HepG2 (cell line): ENCODE results near the gene RGS7. TPM values are rescaled to one million over a fixed set of nuclear protein-coding genes. Genes with fewer than 3 reads are reported as not detected.

Experiments used
- LRRFIP1 ChIP-seq: sonication (generic); formaldehyde crosslinking; conservative IDR thresholded peaks from 2 replicates; pipeline ENCODE4 v1.4.0; 2020; ENCODE audit warnings: missing genetic modification reagents
- NFATC3 ChIP-seq: sonication (generic); formaldehyde crosslinking; IDR thresholded peaks from 2 replicates; pipeline ENCODE4 v1.5.1; 2020; ENCODE audit warnings: mild to moderate bottlenecking, missing genetic modification reagents
- REST ChIP-seq, 2 experiments: IDR thresholded peaks; 2 replicates each; pipeline ENCODE4 v1.6.1; 2011 to 2012; ENCODE audit warnings: low read length in 2 of 2, borderline replicate concordance in 1 of 2, low read depth in 1 of 2, mild to moderate bottlenecking in 1 of 2, moderate library complexity in 1 of 2
- SMYD3 ChIP-seq: sonication (generic); formaldehyde crosslinking; IDR thresholded peaks from 2 replicates; pipeline ENCODE4 v1.8.1; 2023; ENCODE audit warnings: mild to moderate bottlenecking, missing genetic modification reagents
- STAT6 ChIP-seq: sonication (generic); formaldehyde crosslinking; IDR thresholded peaks from 2 replicates; pipeline ENCODE4 v1.4.0; 2020; ENCODE audit warnings: missing genetic modification reagents, mild to moderate bottlenecking, borderline replicate concordance
- ZNF430 ChIP-seq: sonication (generic); formaldehyde crosslinking; IDR thresholded peaks from 2 replicates; pipeline ENCODE4 v1.9.0; 2021; ENCODE audit warnings: mild to moderate bottlenecking, missing genetic modification reagents
- ZNF629 ChIP-seq: sonication (generic); formaldehyde crosslinking; conservative IDR thresholded peaks from 2 replicates; pipeline ENCODE4 v1.5.0; 2020; ENCODE audit warnings: missing genetic modification reagents
- ZNF792 ChIP-seq: IDR thresholded peaks from 2 replicates; pipeline ENCODE4 v1.6.1; 2016
- polyA plus RNA-seq, 8 experiments: library from polyadenylated mRNA; depleted of rRNA in 3 of 8; stranded (reverse) in 7 of 8; unstranded in 1 of 8; fragments of >200 nt; fragmentation: Illumina TruSeq in 4 of 8; extraction: Trizol in 4 of 8; gene quantifications; 2 replicates each; pipeline versions ENCODE4 v1.2.1 to v1.2.3, GENCODE V29; 2011 to 2016; ENCODE audit warnings: low read depth in 4 of 8, missing spikeins in 1 of 8, mixed read lengths in 1 of 8; ENCODE audit not compliant: insufficient read depth in 1 of 8
- total RNA-seq, 5 experiments: library from RNA; depleted of rRNA; stranded (reverse); fragments of >200 nt; fragmentation: Illumina TruSeq; extraction: Trizol; gene quantifications; 2 replicates each; pipeline ENCODE4 v1.2.3, GENCODE V29; 2016; ENCODE audit warnings: low read depth in 1 of 5

The RGS7 gene
- total and polyA plus RNA-seq, 2 of the 13 experiments (the other 11 are each of a cell fraction or from before 2014, with no cell fraction given) = not detected

- no peak for TF ChIP-seq REST (IDR thresholded peaks at IDR 0.05; ENCODE audit: borderline replicate concordance in 1 of 2, low read depth in 1 of 2, low read length in 2 of 2)
- no peak for TF ChIP-seq ZNF792 (CRISPR knock-in tag)
- TF ChIP-seq ZNF430 = no peak
- TF ChIP-seq SMYD3 = no peak
- TF ChIP-seq NFATC3 (CRISPR knock-in tag) = no peak
- no peak for TF ChIP-seq STAT6 (CRISPR knock-in tag)
- no peak for TF ChIP-seq ZNF629 (CRISPR knock-in tag)
- no peak for TF ChIP-seq LRRFIP1 (CRISPR knock-in tag)
Measured at GRCh38 chr1:241186716-241187115, 170.3 kb downstream of the RGS7 start (continued).
